Tibial nerve (tissue), 4 donors: Measurements from ENCODE around the gene DRAXIN. TPM values are rescaled to one million over a fixed set of nuclear protein-coding genes. Genes with fewer than 3 reads are reported as not detected.

Experiments used
- DNase-seq, 2 donors: peaks; one replicate each; pipeline ENCODE4 v3.0.0-alpha.2; 2019; ENCODE audit warnings: low spot score in 2 of 2
- H3K27ac ChIP-seq, 4 donors: fragments of 200-600 bp; sonication (generic) in 3 of 4; one replicate each; pipeline ENCODE4 v1.5.1; 2017 to 2019; ENCODE audit warnings: mild to moderate bottlenecking in 1 of 4
- H3K27me3 ChIP-seq, 2 donors: fragments of 200-600 bp; sonication (generic) in 1 of 2; one replicate each; pipeline versions ENCODE4 v1.5.1 to v1.6.0; 2017 to 2019
- H3K36me3 ChIP-seq, 3 donors: fragments of 200-600 bp; sonication (generic); one replicate each; pipeline ENCODE4 v1.5.1; 2018 to 2019
- H3K4me1 ChIP-seq, 4 donors: fragments of 200-600 bp; sonication (generic) in 3 of 4; one replicate each; pipeline ENCODE4 v1.5.1; 2017 to 2019
- H3K4me3 ChIP-seq, 4 donors: fragments of 200-600 bp; sonication (generic) in 3 of 4; one replicate each; pipeline ENCODE4 v1.5.1; 2017 to 2019; ENCODE audit warnings: mild to moderate bottlenecking in 1 of 4, moderate library complexity in 1 of 4
- H3K9me3 ChIP-seq, 4 donors: fragments of 200-600 bp; sonication (generic) in 3 of 4; one replicate each; pipeline ENCODE4 v1.5.1; 2017 to 2019
- CTCF ChIP-seq, 5 experiments: fragments of 200-600 bp in 3 of 5; fragments of 450-650 bp in 2 of 5; sonication (generic) in 3 of 5; IDR thresholded peaks; one replicate each; pipeline ENCODE4 v1.5.1; 2016 to 2019; ENCODE audit warnings: antibody characterized with exemption in 5 of 5, mild to moderate bottlenecking in 3 of 5, moderate library complexity in 2 of 5
- EP300 ChIP-seq, 2 donors: sonication (generic); formaldehyde crosslinking; IDR thresholded peaks; one replicate each; pipeline ENCODE4 v1.6.1; 2017; ENCODE audit warnings: antibody characterized with exemption in 2 of 2, mild to moderate bottlenecking in 1 of 2
- POLR2A ChIP-seq, 2 donors: fragments of 450-650 bp; IDR thresholded peaks; one replicate each; pipeline ENCODE4 v1.6.1; 2017; ENCODE audit warnings: antibody characterized with exemption in 2 of 2, mild to moderate bottlenecking in 2 of 2, moderate library complexity in 2 of 2
- WGBS, 2 donors: methylation state at CpG; one replicate each; pipeline ENCODE4 v1.1.5; 2018; 5-methylcytosine and 5-hydroxymethylcytosine counted together
- total RNA-seq, 4 donors: library from RNA; depleted of rRNA; stranded (reverse); fragments of >200 nt; gene quantifications; one replicate each; pipeline ENCODE4 v1.1.0, GENCODE V29; 2016

Gene DRAXIN
- total RNA-seq, 4 donors from 2014 or later, result under 0.01 to 1.2 (median 0.20) TPM; not detected in 1

- WGBS, 2 donors, result 84 to 92% methylated on average over 2 to 8 of the region's 8 CpGs
- H3K9me3 ChIP-seq, result no peaks in the 10 kb centered on the region
- peaks cover 0 to 5% (median 0%) of the 10 kb centered on the region in 4 donors for H3K4me1 ChIP-seq
- H3K4me3 ChIP-seq, result no peak overlapping the region
- TF ChIP-seq EP300 (IDR thresholded peaks at IDR 0.05) (no peak), CTCF (IDR thresholded peaks at IDR 0.05) (no peak), POLR2A (IDR thresholded peaks at IDR 0.05) (no peak)
- DNase-seq, result no peak
- no peaks in the 10 kb centered on the region for H3K36me3 ChIP-seq
- H3K27ac ChIP-seq, result no peak overlapping the region
- H3K27me3 ChIP-seq, result no peaks in the 10 kb centered on the region
Observed at GRCh38 chr1:11712285-11712684, 20.8 kb downstream of the DRAXIN start.

GRCh38 chr1:11713095-11713494 lies 21.6 kb downstream of the DRAXIN start:
- no peak for DNase-seq
- Histone ChIP-seq H3K4me1 (no peaks in the 10 kb centered on the region), H3K27me3 (no peaks in the 10 kb centered on the region), H3K9me3 (no peaks in the 10 kb centered on the region), H3K27ac (no peak overlapping the region), H3K4me3 (no peak overlapping the region), H3K36me3 (no peaks in the 10 kb centered on the region)
- WGBS, 2 donors, result 75 to 79% methylated on average over 11 of the region's 11 CpGs
- TF ChIP-seq EP300 (IDR thresholded peaks at IDR 0.05) (no peak), POLR2A (IDR thresholded peaks at IDR 0.05) (no peak)

- TF ChIP-seq EP300 (IDR thresholded peaks at IDR 0.05), result no peak
- Histone ChIP-seq H3K27ac (no peak overlapping the region), H3K4me3 (no peak overlapping the region), H3K4me1 (peaks cover 0 to 10% (median 0%) of the 10 kb centered on the region in 4 donors), H3K36me3 (no peaks in the 10 kb centered on the region), H3K27me3 (no peaks in the 10 kb centered on the region), H3K9me3 (no peaks in the 10 kb centered on the region)
- DNase-seq, result no peak
- WGBS, 2 donors, result 81 to 82% methylated on average over 20 to 24 of the region's 24 CpGs
Observed at GRCh38 chr1:11714831-11715575, 23.5 kb downstream of the DRAXIN start.

- WGBS, 2 donors, result 8 to 11% methylated on average over 43 to 44 of the region's 44 CpGs
- Histone ChIP-seq H3K4me3 (peak overlapping the region; percentile 0 to 50 (median 41)), H3K27me3 (no peaks in the 10 kb centered on the region), H3K4me1 (peaks cover 0 to 13% (median 0%) of the 10 kb centered on the region in 4 donors), H3K27ac (peak overlapping the region in 3 of 4 donors; percentile 69 to 70 (median 70)), H3K9me3 (no peaks in the 10 kb centered on the region), H3K36me3 (no peaks in the 10 kb centered on the region)
- TF ChIP-seq CTCF (IDR thresholded peaks at IDR 0.05) (peak; percentile 90 to 97 (median 93)), EP300 (IDR thresholded peaks at IDR 0.05) (peak; percentile 25 to 29), POLR2A (IDR thresholded peaks at IDR 0.05) (no peak)
- peak; percentile 87 to 95 for DNase-seq
Observed at GRCh38 chr1:11719313-11720032, 28.0 kb downstream of the DRAXIN start.

GRCh38 chr1:11720033-11720376 lies 28.5 kb downstream of the DRAXIN start:
- Histone ChIP-seq H3K36me3 (no peaks in the 10 kb centered on the region), H3K27ac (no peak overlapping the region), H3K4me1 (peaks cover 0 to 13% (median 0%) of the 10 kb centered on the region in 4 donors), H3K27me3 (no peaks in the 10 kb centered on the region), H3K9me3 (no peaks in the 10 kb centered on the region), H3K4me3 (peak overlapping the region in 1 of 4 donors; percentile 48)
- WGBS, 2 donors, result 77 to 80% methylated on average over 12 of the region's 12 CpGs
- DNase-seq, result no peak
- no peak for TF ChIP-seq EP300 (IDR thresholded peaks at IDR 0.05)
- no peak for TF ChIP-seq POLR2A (IDR thresholded peaks at IDR 0.05)
- TF ChIP-seq CTCF (IDR thresholded peaks at IDR 0.05), result no peak

GRCh38 chr1:11720525-11720924 lies 29.0 kb downstream of the DRAXIN start:
- no peaks in the 10 kb centered on the region for H3K27me3 ChIP-seq
- WGBS, 2 donors, result 73 to 76% methylated on average over 4 of the region's 4 CpGs
- H3K9me3 ChIP-seq, result no peaks in the 10 kb centered on the region
- no peaks in the 10 kb centered on the region for H3K36me3 ChIP-seq
- TF ChIP-seq EP300 (IDR thresholded peaks at IDR 0.05), result no peak
- no peak for TF ChIP-seq POLR2A (IDR thresholded peaks at IDR 0.05)
- TF ChIP-seq CTCF (IDR thresholded peaks at IDR 0.05), result no peak
- H3K4me3 ChIP-seq, result no peak overlapping the region
- DNase-seq, result no peak
- peaks cover 0 to 13% (median 0%) of the 10 kb centered on the region in 4 donors for H3K4me1 ChIP-seq
- no peak overlapping the region for H3K27ac ChIP-seq
